ENCODE measurements around the gene KLF13.

KLF13 gene

DNA sequence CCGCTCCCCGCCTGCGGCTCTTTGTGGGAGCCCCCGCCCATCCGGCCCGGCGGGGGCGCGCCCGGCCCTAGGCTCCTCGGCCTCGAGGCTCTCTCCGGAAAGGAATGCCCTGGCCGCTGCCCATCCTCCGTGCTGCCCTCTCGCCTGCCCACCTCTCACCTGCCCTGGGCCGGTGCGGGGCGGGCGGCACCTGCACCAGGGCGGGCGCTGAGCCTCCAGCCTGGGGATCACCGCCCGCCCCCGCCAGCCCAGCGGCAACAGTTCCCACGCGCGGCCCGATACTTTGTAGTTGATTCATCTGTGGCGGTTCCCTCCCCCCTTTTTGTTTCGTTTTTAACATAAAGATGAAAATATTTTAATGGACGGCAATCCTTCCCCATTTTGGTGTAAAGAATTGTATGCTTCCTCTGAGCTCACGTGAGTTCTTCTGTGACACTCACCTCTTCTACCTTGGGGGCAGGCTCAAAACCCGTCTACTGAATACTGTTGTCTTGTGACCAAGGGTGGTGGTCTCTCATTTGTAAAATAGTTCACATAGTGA lies 1.9 kb downstream of the KLF13 start:
- no peak overlapping the region for H3K27ac ChIP-seq (ENCODE audit: low read depth, low read length)
- peaks cover 35% of the 10 kb centered on the region for H3K4me1 ChIP-seq (ENCODE audit: control insufficient read depth, insufficient read depth, low read length)
- H3K9ac ChIP-seq (ENCODE audit: low read length), result peak overlapping the region; percentile 61
- H3K36me3 ChIP-seq (ENCODE audit: control insufficient read depth, insufficient read depth, low read length), result 0 out of 2 replicates have a peak, but pooled peaks cover 4% of the 10 kb centered on the region
- H3K27me3 ChIP-seq (ENCODE audit: control insufficient read depth, insufficient read depth, low read length), result peaks cover 16% of the 10 kb centered on the region
- H3K4me3 ChIP-seq (ENCODE audit: low read depth, low read length), result peak overlapping the region; percentile 93
- H3K9me3 ChIP-seq (ENCODE audit: control insufficient read depth, insufficient read depth, low read depth, low read length), result no peaks in the 10 kb centered on the region

DNA sequence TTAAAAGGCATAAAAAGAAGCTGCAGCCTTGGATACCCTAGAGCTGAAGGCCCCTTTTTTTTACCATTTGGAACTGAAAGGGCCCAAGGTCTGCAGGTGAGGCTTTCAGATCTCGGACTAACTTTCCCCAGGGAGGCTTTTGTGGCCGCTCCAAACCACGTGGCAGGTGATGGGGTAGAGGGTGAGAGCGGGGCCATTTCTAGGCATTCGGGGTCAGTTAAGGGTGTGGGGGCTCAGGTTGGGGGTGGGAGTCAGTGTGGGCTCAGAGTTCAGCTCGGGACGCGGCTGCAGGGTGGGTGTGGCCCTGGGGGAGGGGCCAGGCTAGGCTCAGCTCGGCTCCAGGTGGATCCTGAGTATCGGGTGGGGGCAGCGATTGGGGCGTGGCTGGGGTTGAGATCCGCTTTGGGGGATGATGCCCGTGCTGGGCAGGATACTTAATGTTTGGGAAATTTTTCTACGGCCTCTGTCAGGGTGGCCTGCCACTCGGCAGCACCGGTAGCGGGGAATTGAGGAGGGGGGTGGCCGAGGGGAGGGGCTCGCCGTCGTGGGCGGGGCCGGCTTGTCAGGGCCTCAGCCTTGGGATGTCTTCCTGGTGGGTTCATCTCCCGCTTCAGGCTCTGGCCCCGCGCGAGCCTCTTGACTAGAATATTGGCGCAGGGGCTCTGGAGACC lies 2.5 kb downstream of the KLF13 start:
- 0 out of 2 replicates have a peak, but pooled peaks cover 4% of the 10 kb centered on the region for H3K36me3 ChIP-seq (ENCODE audit: control insufficient read depth, insufficient read depth, low read length)
- no peaks in the 10 kb centered on the region for H3K9me3 ChIP-seq (ENCODE audit: control insufficient read depth, insufficient read depth, low read depth, low read length)
- H3K27ac ChIP-seq (ENCODE audit: low read depth, low read length), result no peak overlapping the region
- H3K27me3 ChIP-seq (ENCODE audit: control insufficient read depth, insufficient read depth, low read length), result peaks cover 13% of the 10 kb centered on the region
- peak overlapping the region; percentile 25 for H3K9ac ChIP-seq (ENCODE audit: low read length)
- peaks cover 38% of the 10 kb centered on the region for H3K4me1 ChIP-seq (ENCODE audit: control insufficient read depth, insufficient read depth, low read length)
- H3K4me3 ChIP-seq (ENCODE audit: low read depth, low read length), result peak overlapping the region; percentile 93

DNA sequence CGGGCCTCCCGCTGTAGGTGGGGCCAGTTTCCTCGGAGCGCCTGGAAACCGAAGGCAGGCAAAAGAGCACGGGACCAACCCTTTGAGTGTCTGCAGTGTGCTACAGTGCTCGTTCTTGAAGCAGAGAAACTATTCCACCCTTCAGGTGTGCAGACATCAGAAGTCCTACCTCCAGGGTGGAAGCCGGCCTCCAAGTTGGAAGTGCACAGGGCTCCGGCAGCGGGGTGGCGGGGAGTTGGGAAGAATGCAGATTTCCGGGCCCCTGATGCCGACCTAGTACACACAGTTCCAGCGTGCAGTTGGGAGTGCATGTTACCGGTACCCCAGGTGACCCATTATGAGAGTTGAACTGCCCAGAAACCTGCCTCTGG lies 3.0 kb downstream of the KLF13 start:
- H3K27ac ChIP-seq (ENCODE audit: low read depth, low read length), result no peak overlapping the region
- peaks cover 8% of the 10 kb centered on the region for H3K27me3 ChIP-seq (ENCODE audit: control insufficient read depth, insufficient read depth, low read length)
- H3K36me3 ChIP-seq (ENCODE audit: control insufficient read depth, insufficient read depth, low read length), result 0 out of 2 replicates have a peak, but pooled peaks cover 4% of the 10 kb centered on the region
- H3K4me3 ChIP-seq (ENCODE audit: low read depth, low read length), result peak overlapping the region; percentile 93
- H3K9ac ChIP-seq (ENCODE audit: low read length), result no peak overlapping the region
- peaks cover 37% of the 10 kb centered on the region for H3K4me1 ChIP-seq (ENCODE audit: control insufficient read depth, insufficient read depth, low read length)
- no peaks in the 10 kb centered on the region for H3K9me3 ChIP-seq (ENCODE audit: control insufficient read depth, insufficient read depth, low read depth, low read length)

DNA sequence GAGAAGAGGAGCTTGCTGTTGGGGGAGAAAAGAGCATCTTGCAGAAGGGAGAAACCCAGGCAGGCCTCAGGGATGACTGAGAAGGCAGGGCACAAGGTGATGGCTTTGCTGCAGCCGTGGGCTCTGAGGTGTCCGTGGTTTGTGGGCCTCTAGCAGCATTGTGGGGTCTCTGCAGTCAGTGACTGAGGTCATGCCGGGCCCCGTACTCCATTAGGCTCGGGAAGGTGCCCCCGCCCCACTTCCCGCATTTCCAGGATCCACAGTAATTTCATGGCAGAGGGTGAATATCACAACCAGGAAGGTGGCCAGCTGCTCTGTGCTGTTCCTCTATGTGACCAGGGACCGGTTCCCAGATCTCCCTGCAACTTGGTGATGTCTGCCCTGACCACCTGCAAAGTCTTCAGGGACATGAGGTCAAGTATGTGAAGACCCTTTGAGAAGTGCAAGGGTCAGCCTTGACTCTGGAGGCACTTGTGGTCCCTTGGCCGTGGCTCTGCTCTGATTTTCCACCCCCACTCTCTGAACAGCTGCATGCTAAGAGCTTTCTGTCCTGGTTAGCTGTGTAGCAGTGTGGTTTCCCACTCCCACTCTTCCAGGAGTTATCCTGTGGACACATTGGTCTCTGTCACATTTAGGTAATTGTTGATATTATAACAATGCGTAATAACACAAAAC lies 3.6 kb downstream of the KLF13 start:
- H3K36me3 ChIP-seq (ENCODE audit: control insufficient read depth, insufficient read depth, low read length), result 0 out of 2 replicates have a peak, but pooled peaks cover 4% of the 10 kb centered on the region
- H3K4me1 ChIP-seq (ENCODE audit: control insufficient read depth, insufficient read depth, low read length), result peaks cover 31% of the 10 kb centered on the region
- H3K9me3 ChIP-seq (ENCODE audit: control insufficient read depth, insufficient read depth, low read depth, low read length), result no peaks in the 10 kb centered on the region
- peaks cover 2% of the 10 kb centered on the region; the same call in 1 of the 2 replicates for H3K27me3 ChIP-seq (ENCODE audit: control insufficient read depth, insufficient read depth, low read length)
- H3K4me3 ChIP-seq (ENCODE audit: low read depth, low read length), result no peak overlapping the region
- no peak overlapping the region for H3K9ac ChIP-seq (ENCODE audit: low read length)
- H3K27ac ChIP-seq (ENCODE audit: low read depth, low read length), result no peak overlapping the region

DNA sequence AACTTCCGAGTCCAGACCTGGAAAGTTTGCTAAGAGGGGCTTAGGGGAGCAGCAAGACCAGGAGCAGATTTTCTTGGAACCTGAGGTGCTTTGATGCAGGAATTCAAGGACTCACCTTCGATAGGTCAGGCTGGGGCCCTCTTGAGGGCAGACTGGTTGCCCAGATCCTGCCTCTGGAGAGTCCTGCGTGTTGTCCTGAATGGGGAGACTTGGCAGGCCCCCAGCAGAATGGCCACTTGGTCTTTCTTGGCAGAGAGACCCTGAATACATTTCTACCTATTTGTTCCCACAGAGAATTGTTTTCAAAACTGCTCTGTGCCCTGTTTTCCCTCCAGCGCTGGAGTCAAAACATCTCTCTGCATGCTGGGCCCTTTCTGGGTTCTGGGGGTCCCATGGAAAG lies 4.2 kb downstream of the KLF13 start:
- no peak overlapping the region for H3K4me3 ChIP-seq (ENCODE audit: low read depth, low read length)
- H3K9ac ChIP-seq (ENCODE audit: low read length), result no peak overlapping the region
- H3K4me1 ChIP-seq (ENCODE audit: control insufficient read depth, insufficient read depth, low read length), result peaks cover 30% of the 10 kb centered on the region
- H3K27ac ChIP-seq (ENCODE audit: low read depth, low read length), result no peak overlapping the region
- H3K9me3 ChIP-seq (ENCODE audit: control insufficient read depth, insufficient read depth, low read depth, low read length), result no peaks in the 10 kb centered on the region
- 0 out of 2 replicates have a peak, but pooled peaks cover 4% of the 10 kb centered on the region for H3K36me3 ChIP-seq (ENCODE audit: control insufficient read depth, insufficient read depth, low read length)
- H3K27me3 ChIP-seq (ENCODE audit: control insufficient read depth, insufficient read depth, low read length), result no peaks in the 10 kb centered on the region

DNA sequence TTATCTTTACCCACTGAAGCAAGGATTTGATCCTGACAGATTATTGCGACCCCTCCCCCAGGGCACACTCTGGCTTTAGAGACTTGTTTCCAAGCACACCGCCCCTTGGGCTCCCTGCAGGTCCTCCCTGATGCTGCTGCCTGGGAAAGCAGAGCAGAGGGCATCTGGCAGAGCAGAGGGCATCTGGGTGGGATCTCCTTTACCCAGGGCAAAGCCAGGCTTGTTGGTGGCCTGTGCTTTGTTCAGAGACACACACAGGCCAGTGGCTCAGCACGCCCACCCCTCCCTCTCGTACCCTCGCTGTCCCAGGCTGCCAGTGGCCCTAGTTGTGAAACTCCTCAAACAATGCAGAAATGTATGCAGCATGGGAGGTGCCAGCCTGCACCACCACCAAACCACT lies 4.8 kb downstream of the KLF13 start:
- Histone ChIP-seq H3K4me1 (ENCODE audit: control insufficient read depth, insufficient read depth, low read length) (peaks cover 30% of the 10 kb centered on the region), H3K27ac (ENCODE audit: low read depth, low read length) (no peak overlapping the region), H3K27me3 (ENCODE audit: control insufficient read depth, insufficient read depth, low read length) (no peaks in the 10 kb centered on the region), H3K4me3 (ENCODE audit: low read depth, low read length) (no peak overlapping the region), H3K9ac (ENCODE audit: low read length) (no peak overlapping the region), H3K9me3 (ENCODE audit: control insufficient read depth, insufficient read depth, low read depth, low read length) (no peaks in the 10 kb centered on the region), H3K36me3 (ENCODE audit: control insufficient read depth, insufficient read depth, low read length) (0 out of 2 replicates have a peak, but pooled peaks cover 4% of the 10 kb centered on the region)

DNA sequence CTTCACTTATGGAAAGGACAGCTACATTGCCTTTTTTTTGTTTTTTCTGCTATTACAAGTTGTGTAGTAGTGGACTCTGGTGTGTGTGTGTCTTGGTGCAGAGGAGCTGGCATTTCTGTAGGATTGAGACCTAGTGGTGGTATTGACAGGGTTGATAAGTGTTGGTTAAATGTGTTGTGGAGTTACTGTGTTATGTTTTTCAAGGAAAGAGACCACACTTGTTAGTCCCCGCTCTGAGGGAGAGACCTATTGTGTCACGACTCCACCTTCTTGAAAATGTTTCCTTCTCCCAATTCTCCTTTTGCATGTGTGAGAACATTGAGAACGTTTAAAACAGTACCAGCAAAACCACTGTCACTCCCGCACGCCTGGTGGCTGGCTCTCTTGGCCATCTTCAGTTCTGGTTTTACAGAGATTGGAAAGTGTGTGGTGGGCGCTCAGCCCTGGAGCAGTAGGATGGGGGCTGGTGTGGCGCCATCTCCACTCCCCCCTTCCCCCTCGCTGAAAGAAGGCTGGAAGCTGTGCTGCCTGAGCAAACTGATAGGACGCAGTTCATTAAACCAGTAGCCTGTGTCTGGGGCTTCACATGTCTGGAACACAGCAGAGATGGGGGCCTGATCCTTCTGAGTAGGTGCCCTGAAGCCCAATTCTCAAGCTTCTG lies 5.5 kb downstream of the KLF13 start:
- no peak overlapping the region for H3K9ac ChIP-seq (ENCODE audit: low read length)
- H3K27me3 ChIP-seq (ENCODE audit: control insufficient read depth, insufficient read depth, low read length), result no peaks in the 10 kb centered on the region
- no peak overlapping the region for H3K4me3 ChIP-seq (ENCODE audit: low read depth, low read length)
- H3K27ac ChIP-seq (ENCODE audit: low read depth, low read length), result no peak overlapping the region
- peaks cover 35% of the 10 kb centered on the region for H3K4me1 ChIP-seq (ENCODE audit: control insufficient read depth, insufficient read depth, low read length)
- no peaks in the 10 kb centered on the region for H3K9me3 ChIP-seq (ENCODE audit: control insufficient read depth, insufficient read depth, low read depth, low read length)
- H3K36me3 ChIP-seq (ENCODE audit: control insufficient read depth, insufficient read depth, low read length), result 0 out of 2 replicates have a peak, but pooled peaks cover 4% of the 10 kb centered on the region

DNA sequence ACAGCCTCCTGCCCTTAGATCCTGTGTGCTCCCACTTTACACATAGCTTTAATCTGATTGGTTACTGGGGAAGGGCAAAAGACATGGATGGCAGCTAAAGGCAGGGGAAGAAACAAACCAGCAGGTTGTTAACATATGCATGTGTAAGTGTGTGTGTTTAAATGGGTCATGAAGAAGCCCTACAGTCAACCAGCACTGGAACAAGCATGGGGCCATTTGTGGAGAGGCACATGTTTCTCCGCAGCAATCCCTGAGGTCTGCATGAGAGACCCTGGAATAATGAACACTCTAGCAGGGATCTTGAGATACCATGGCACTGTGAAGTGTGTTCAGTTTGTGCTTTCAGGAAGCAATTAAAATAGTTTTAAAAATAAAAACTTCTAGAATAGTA lies 6.0 kb downstream of the KLF13 start:
- no peaks in the 10 kb centered on the region for H3K27me3 ChIP-seq (ENCODE audit: control insufficient read depth, insufficient read depth, low read length)
- H3K9ac ChIP-seq (ENCODE audit: low read length), result no peak overlapping the region
- 0 out of 2 replicates have a peak, but pooled peaks cover 4% of the 10 kb centered on the region for H3K36me3 ChIP-seq (ENCODE audit: control insufficient read depth, insufficient read depth, low read length)
- H3K4me1 ChIP-seq (ENCODE audit: control insufficient read depth, insufficient read depth, low read length), result peaks cover 35% of the 10 kb centered on the region
- no peak overlapping the region for H3K27ac ChIP-seq (ENCODE audit: low read depth, low read length)
- H3K9me3 ChIP-seq (ENCODE audit: control insufficient read depth, insufficient read depth, low read depth, low read length), result no peaks in the 10 kb centered on the region
- no peak overlapping the region for H3K4me3 ChIP-seq (ENCODE audit: low read depth, low read length)

DNA sequence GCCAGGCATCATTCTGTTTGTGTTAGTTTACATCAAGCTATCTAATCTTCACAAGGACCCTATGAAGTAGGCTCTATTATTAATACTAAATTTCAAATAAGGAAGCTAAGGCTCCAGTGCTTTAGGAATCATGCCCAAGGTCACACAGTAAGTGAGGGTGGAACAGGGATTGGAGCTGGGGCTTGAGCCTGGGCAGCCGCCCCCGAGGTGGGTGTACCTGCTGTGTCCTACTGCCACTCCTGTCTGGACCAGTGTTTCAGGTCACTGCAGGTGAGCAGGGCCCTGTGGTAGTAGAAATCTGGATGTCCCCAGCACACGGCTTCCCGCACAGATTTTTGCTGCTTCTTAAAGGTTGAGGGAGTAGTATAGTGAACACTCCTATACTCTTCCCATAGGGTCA lies 6.5 kb downstream of the KLF13 start:
- Histone ChIP-seq H3K27ac (ENCODE audit: low read depth, low read length) (no peak overlapping the region), H3K4me1 (ENCODE audit: control insufficient read depth, insufficient read depth, low read length) (peaks cover 35% of the 10 kb centered on the region), H3K9ac (ENCODE audit: low read length) (no peak overlapping the region)

DNA sequence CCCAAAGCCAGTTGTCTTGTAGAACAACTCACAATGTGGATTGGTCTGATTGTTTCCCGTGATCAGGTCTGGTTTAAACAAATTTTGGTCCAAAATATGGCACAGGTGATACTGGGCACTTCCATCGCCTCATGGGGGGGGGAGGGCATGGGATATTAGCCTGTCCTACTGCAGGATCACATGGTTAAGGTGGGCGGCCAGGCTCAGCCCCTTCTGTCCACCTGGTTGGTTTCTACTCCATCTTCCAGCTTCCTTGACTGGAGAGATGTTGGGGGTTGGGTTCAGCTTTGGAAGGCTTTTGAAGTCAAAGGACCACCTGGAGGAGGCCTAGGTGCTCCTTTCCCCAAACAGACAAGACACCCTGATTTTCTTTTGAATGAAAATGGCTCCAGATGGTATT lies 7.2 kb downstream of the KLF13 start:
- Histone ChIP-seq H3K9ac (ENCODE audit: low read length) (no peak overlapping the region), H3K27me3 (ENCODE audit: control insufficient read depth, insufficient read depth, low read length) (no peaks in the 10 kb centered on the region), H3K4me1 (ENCODE audit: control insufficient read depth, insufficient read depth, low read length) (peaks cover 42% of the 10 kb centered on the region), H3K4me3 (ENCODE audit: low read depth, low read length) (no peak overlapping the region), H3K36me3 (ENCODE audit: control insufficient read depth, insufficient read depth, low read length) (0 out of 2 replicates have a peak, but pooled peaks cover 4% of the 10 kb centered on the region), H3K27ac (ENCODE audit: low read depth, low read length) (no peak overlapping the region), H3K9me3 (ENCODE audit: control insufficient read depth, insufficient read depth, low read depth, low read length) (no peaks in the 10 kb centered on the region)

More for the DNA sequence above, 6.5 kb downstream of the KLF13 start:
- Histone ChIP-seq H3K4me3 (ENCODE audit: low read depth, low read length) (no peak overlapping the region), H3K9me3 (ENCODE audit: control insufficient read depth, insufficient read depth, low read depth, low read length) (no peaks in the 10 kb centered on the region), H3K27me3 (ENCODE audit: control insufficient read depth, insufficient read depth, low read length) (no peaks in the 10 kb centered on the region), H3K36me3 (ENCODE audit: control insufficient read depth, insufficient read depth, low read length) (0 out of 2 replicates have a peak, but pooled peaks cover 4% of the 10 kb centered on the region)
